Measurements from ENCODE around the gene DNAJB6. TPM values are rescaled to one million over a fixed set of nuclear protein-coding genes. Genes with fewer than 3 reads are reported as not detected.

The DNAJB6 gene
- total RNA-seq, 1 experiment from 2014 or later, result 124 TPM

DNA sequence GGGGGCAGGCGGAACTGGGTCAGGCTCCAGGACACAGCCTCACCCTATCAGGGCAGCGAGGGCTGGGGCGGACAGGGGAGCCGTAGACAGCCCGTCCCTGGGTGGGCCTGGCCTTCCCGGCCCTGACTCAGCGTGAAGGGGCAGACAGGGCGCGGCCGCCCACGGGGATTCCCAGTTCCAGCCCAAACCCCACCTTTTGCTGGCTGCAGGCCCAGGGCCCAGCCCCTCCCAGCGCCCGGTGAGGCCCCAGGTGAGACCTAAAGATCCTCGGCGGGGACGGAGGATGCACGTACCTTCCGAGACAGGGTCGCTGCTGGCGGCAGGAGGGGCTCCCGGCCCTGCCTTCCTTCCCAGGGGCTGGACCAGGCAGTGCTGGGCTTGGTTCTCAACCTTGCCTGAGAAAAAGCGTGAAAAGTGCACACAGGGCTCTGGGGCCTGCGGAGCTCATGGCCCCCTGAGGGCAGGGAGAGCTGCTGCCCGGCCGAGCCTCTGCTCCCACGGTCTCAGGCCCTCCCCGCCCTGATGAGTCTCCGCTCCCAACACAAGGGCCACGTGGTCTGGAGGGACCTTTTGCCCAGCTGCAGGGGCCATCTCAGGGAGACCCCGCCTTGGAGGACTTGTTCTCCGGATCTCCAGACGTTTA is 43.9 kb upstream of the DNAJB6 start:
- H3K4me1 Mint-ChIP-seq (ENCODE audit: insufficient read depth, unreplicated experiment), result peaks cover 25% of the 10 kb centered on the region
- H3K36me3 Mint-ChIP-seq (ENCODE audit: insufficient read depth, unreplicated experiment), result no peaks in the 10 kb centered on the region
- TF ChIP-seq, protein P1, sequence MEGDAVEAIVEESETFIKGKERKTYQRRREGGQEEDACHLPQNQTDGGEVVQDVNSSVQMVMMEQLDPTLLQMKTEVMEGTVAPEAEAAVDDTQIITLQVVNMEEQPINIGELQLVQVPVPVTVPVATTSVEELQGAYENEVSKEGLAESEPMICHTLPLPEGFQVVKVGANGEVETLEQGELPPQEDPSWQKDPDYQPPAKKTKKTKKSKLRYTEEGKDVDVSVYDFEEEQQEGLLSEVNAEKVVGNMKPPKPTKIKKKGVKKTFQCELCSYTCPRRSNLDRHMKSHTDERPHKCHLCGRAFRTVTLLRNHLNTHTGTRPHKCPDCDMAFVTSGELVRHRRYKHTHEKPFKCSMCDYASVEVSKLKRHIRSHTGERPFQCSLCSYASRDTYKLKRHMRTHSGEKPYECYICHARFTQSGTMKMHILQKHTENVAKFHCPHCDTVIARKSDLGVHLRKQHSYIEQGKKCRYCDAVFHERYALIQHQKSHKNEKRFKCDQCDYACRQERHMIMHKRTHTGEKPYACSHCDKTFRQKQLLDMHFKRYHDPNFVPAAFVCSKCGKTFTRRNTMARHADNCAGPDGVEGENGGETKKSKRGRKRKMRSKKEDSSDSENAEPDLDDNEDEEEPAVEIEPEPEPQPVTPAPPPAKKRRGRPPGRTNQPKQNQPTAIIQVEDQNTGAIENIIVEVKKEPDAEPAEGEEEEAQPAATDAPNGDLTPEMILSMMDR (IDR thresholded peaks at IDR 0.05; ENCODE audit: unreplicated experiment), result no peak
- no TSS peak for BruUV-seq (replicated peaks)
- DNase-seq (ENCODE audit: unreplicated experiment), result peak; percentile 80
- POLR2A ChIA-PET, result interaction anchor here (0.9 to 3.3 kb wide), 7 partner anchors 9 to 53 kb away, joined by 3 to 31 read pairs (median 5); partner anchors contain the start of gene DNAJB6
- H3K9me3 Mint-ChIP-seq (ENCODE audit: unreplicated experiment), result no peaks in the 10 kb centered on the region
- CTCF ChIA-PET, result interaction anchor here (0.6 to 1.8 kb wide), 4 partner anchors 9 to 524 kb away, joined by 4 to 9 read pairs (median 5); no protein-coding TSS in a partner anchor
- H3K27me3 Mint-ChIP-seq (ENCODE audit: insufficient read depth, unreplicated experiment), result no peaks in the 10 kb centered on the region
- H3K4me3 Mint-ChIP-seq (ENCODE audit: unreplicated experiment), result no peak overlapping the region
- peak overlapping the region; percentile 84 for H3K27ac Mint-ChIP-seq (ENCODE audit: low read depth, unreplicated experiment)
- intact Hi-C loops (cut with micrococcal nuclease), result no loop called here

DNA sequence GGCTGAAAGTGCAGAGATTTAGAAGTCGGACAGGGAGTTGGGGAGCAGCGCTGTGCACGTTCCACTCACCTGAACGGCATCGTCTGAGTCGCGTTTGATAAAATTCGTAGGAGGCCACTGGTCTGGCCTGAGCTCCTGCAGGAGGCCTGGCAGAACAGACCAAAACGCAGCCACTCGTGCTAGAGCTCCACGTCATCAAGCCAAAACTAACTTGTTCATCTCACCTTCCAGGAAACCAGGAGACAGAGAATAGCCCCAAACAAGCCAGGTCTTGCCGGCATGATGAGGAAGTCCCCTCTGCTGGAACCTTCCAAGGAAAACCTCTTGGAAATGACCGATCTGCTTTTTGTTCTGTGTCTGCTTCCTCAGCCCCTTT is 43.4 kb upstream of the DNAJB6 start:
- peaks cover 25% of the 10 kb centered on the region for H3K4me1 Mint-ChIP-seq (ENCODE audit: insufficient read depth, unreplicated experiment)
- peak; percentile 84 for DNase-seq (ENCODE audit: unreplicated experiment)
- H3K9me3 Mint-ChIP-seq (ENCODE audit: unreplicated experiment), result no peaks in the 10 kb centered on the region
- no peaks in the 10 kb centered on the region for H3K27me3 Mint-ChIP-seq (ENCODE audit: insufficient read depth, unreplicated experiment)
- intact Hi-C loops (cut with micrococcal nuclease), result no loop called here
- CTCF ChIA-PET, result interaction anchor here (0.7 to 1.8 kb wide), 3 partner anchors 19 to 46 kb away, joined by 4 to 9 read pairs (median 5); no protein-coding TSS in a partner anchor
- no TSS peak for BruUV-seq (replicated peaks)
- no peak overlapping the region for H3K4me3 Mint-ChIP-seq (ENCODE audit: unreplicated experiment)
- POLR2A ChIA-PET, result interaction anchor here (0.9 to 3.3 kb wide), 6 partner anchors 10 to 52 kb away, joined by 3 to 31 read pairs (median 4); partner anchors contain the start of gene DNAJB6
- peak overlapping the region; percentile 84 for H3K27ac Mint-ChIP-seq (ENCODE audit: low read depth, unreplicated experiment)
- TF ChIP-seq, protein P1 (IDR thresholded peaks at IDR 0.05; ENCODE audit: unreplicated experiment), result no peak
- H3K36me3 Mint-ChIP-seq (ENCODE audit: insufficient read depth, unreplicated experiment), result no peaks in the 10 kb centered on the region

DNA sequence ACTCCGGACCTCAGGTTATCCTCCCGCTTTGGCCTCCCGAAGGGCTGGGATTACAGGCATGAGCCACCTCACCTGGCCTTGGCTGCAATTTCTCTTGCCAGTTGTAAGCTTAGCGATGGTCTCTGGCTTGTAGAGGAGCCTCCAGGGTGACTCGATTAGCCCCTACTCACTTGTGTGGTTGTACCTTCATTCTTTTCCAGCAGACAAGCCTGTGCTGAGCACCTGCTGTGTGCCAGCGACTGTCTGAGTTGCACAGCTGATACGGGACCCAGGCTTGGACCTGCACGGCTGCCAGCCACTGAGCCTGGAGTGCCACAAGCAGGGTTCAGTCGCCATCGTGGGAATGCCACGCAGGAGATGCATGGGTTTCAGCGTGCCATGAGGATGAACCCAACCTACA is 42.0 kb upstream of the DNAJB6 start:
- TF ChIP-seq, protein P1 (IDR thresholded peaks at IDR 0.05; ENCODE audit: unreplicated experiment), result no peak
- intact Hi-C loops (cut with micrococcal nuclease), result no loop called here
- CTCF ChIA-PET, result interaction anchor here (0.6 to 1.8 kb wide), 3 partner anchors 10 to 1524 kb away, joined by 3 to 9 read pairs (median 4); no protein-coding TSS in a partner anchor
- Mint-ChIP-seq H3K4me3 (ENCODE audit: unreplicated experiment) (no peak overlapping the region), H3K4me1 (ENCODE audit: insufficient read depth, unreplicated experiment) (peaks cover 32% of the 10 kb centered on the region), H3K27ac (ENCODE audit: low read depth, unreplicated experiment) (no peak overlapping the region), H3K27me3 (ENCODE audit: insufficient read depth, unreplicated experiment) (no peaks in the 10 kb centered on the region), H3K36me3 (ENCODE audit: insufficient read depth, unreplicated experiment) (no peaks in the 10 kb centered on the region), H3K9me3 (ENCODE audit: unreplicated experiment) (no peaks in the 10 kb centered on the region)
- POLR2A ChIA-PET, result interaction anchor here (3.3 kb wide), 1 partner anchor 43 kb away, joined by 31 read pairs; the partner anchor contains the start of gene DNAJB6
- DNase-seq (ENCODE audit: unreplicated experiment), result no peak
- BruUV-seq (replicated peaks), result no TSS peak

DNA sequence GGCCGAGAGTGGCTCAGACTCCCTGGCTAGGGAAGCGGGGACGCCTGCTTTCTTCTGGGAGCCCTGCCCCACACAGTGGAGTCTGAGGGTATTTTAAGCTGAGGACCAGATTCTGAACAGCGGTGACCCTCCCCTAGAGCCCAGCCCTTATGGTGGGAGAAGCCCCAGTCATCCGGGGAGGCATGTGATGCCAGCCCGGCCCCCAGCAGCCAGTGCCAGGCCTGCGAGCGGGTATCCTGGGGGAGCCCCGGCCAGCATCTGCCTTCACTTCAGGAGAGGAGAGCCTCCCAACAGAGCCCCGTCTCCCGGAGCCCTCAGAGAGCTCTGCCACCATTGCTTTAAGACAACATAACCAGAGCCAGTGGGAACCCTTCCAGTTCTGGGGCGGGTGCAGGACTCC is 41.5 kb upstream of the DNAJB6 start:
- Mint-ChIP-seq H3K4me3 (ENCODE audit: unreplicated experiment) (no peak overlapping the region), H3K27me3 (ENCODE audit: insufficient read depth, unreplicated experiment) (no peaks in the 10 kb centered on the region), H3K27ac (ENCODE audit: low read depth, unreplicated experiment) (no peak overlapping the region), H3K36me3 (ENCODE audit: insufficient read depth, unreplicated experiment) (no peaks in the 10 kb centered on the region), H3K4me1 (ENCODE audit: insufficient read depth, unreplicated experiment) (peaks cover 33% of the 10 kb centered on the region), H3K9me3 (ENCODE audit: unreplicated experiment) (no peaks in the 10 kb centered on the region)
- TF ChIP-seq, protein P1 (IDR thresholded peaks at IDR 0.05; ENCODE audit: unreplicated experiment), result no peak
- intact Hi-C loops (cut with micrococcal nuclease), result no loop called here
- POLR2A ChIA-PET, result no interaction called here
- DNase-seq (ENCODE audit: unreplicated experiment), result no peak
- no TSS peak for BruUV-seq (replicated peaks)
- CTCF ChIA-PET, result interaction anchor here (0.6 kb wide), 2 partner anchors 338 to 1525 kb away, joined by 3 to 4 read pairs; no protein-coding TSS in a partner anchor

All from MCF 10A (cell line).